NCI-H2196 treated with DMSO at 0.1 percent for 48 hours (cell line): ENCODE results near the gene CMSS1.

ENCODE experiments used
- DNase-seq: peaks from one replicate; lab custom pipeline; 2025; ENCODE audit not compliant: unreplicated experiment; lab: John Stamatoyannopoulos, UW

The CMSS1 gene

GRCh38 chr3:100102757-100103156 lies 285.1 kb downstream of the CMSS1 start:
- DNase-seq, result no peak

- peak; percentile 73 for DNase-seq
Measured at GRCh38 chr3:100103558-100104441, 286.1 kb downstream of the CMSS1 start.

- DNase-seq, result no peak
Measured at GRCh38 chr3:100104442-100104798, 286.8 kb downstream of the CMSS1 start.

- DNase-seq, result no peak
Measured at GRCh38 chr3:100104817-100105413, 287.3 kb downstream of the CMSS1 start.

GRCh38 chr3:100105501-100105900 lies 287.8 kb downstream of the CMSS1 start:
- DNase-seq, result no peak

- no peak for DNase-seq
Measured at GRCh38 chr3:100106094-100106493, 288.4 kb downstream of the CMSS1 start.

GRCh38 chr3:100106531-100107141 lies 289.0 kb downstream of the CMSS1 start:
- DNase-seq, result no peak

GRCh38 chr3:100107221-100107814 lies 289.7 kb downstream of the CMSS1 start:
- DNase-seq, result no peak

- DNase-seq, result no peak
Measured at GRCh38 chr3:100108464-100109079, 290.9 kb downstream of the CMSS1 start.

GRCh38 chr3:100110162-100110561 lies 292.5 kb downstream of the CMSS1 start:
- DNase-seq, result no peak

- no peak for DNase-seq
Measured at GRCh38 chr3:100111728-100112127, 294.1 kb downstream of the CMSS1 start.

- DNase-seq, result no peak
Measured at GRCh38 chr3:100113723-100114412, 296.2 kb downstream of the CMSS1 start.

- no peak for DNase-seq
Measured at GRCh38 chr3:100114413-100115030, 296.9 kb downstream of the CMSS1 start, which contains the start of gene FILIP1L. FILIP1L (minus strand) TSS chr3:100114501.

- DNase-seq, result no peak
Measured at GRCh38 chr3:100117093-100117492, 299.4 kb downstream of the CMSS1 start.

- DNase-seq, result no peak
Measured at GRCh38 chr3:100120012-100120411, 302.4 kb downstream of the CMSS1 start.

- no peak for DNase-seq
Measured at GRCh38 chr3:100120693-100121092, 303.0 kb downstream of the CMSS1 start.

- DNase-seq, result no peak
Measured at GRCh38 chr3:100122321-100122720, 304.7 kb downstream of the CMSS1 start.

- no peak for DNase-seq
Measured at GRCh38 chr3:100123112-100123511, 305.4 kb downstream of the CMSS1 start.

GRCh38 chr3:100124201-100124761 lies 306.6 kb downstream of the CMSS1 start:
- DNase-seq, result no peak
